ENCODE results near the gene CNTNAP2.
"Not testable (repeated sequence)": the region's sequence is repeated elsewhere in the genome, so short reads cannot be mapped to it uniquely, and the experiment has no call there.

The CNTNAP2 gene

DNA sequence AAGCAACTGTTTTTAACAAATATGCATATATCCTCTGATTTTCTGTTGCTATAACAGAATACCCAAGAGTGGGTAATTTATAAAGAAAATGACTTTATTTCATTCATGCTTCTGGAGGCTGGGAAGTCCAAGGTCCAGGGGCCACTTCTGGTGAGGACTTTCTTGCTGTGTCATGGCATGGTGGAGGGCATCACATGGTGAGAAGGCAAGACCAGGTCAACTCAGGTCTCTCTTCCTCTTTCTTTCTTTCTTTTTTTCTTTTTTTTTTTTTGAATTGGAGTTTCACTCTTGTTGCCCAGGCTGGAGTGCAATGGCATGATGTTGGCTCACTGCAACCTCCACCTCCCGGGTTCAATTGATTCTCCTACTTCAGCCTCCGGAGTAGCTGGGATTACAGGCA, 2170.9 kb downstream of the CNTNAP2 start:
- no peak for TF ChIP-seq CTCF (IDR thresholded peaks at IDR 0.05; ENCODE audit: low read depth, low read length)
- no peak overlapping the region for H3K4me3 ChIP-seq (ENCODE audit: low read depth, low read length)

- no peak overlapping the region for H3K4me3 ChIP-seq (ENCODE audit: low read depth, low read length)
- TF ChIP-seq CTCF (IDR thresholded peaks at IDR 0.05; ENCODE audit: low read depth, low read length): no peak
These were observed 2172.1 kb downstream of the CNTNAP2 start for GRCh38 chr7:148288592-148289151.

DNA sequence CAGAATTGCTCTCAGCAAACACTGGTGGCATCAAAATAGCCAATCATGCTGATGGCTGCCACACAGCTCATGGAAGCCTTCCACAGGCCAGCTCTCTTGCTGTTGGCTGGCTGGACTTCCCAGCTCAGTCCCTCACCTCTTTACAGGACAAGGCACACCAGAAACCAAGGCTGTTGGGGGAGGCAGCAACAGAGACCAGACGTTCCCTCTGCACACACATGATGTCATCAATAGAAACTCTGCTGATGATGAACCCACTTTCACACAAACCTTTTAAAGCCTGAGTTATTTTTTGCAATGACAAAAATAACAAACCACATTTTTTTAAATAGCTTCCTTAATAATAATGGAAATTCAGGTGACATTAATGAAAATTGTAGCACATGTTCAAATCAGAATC, 2173.0 kb downstream of the CNTNAP2 start:
- TF ChIP-seq CTCF (IDR thresholded peaks at IDR 0.05; ENCODE audit: low read depth, low read length): no peak
- H3K4me3 ChIP-seq (ENCODE audit: low read depth, low read length): no peak overlapping the region

- H3K4me3 ChIP-seq (ENCODE audit: low read depth, low read length): no peak overlapping the region
- no peak for TF ChIP-seq CTCF (IDR thresholded peaks at IDR 0.05; ENCODE audit: low read depth, low read length)
These were observed 2173.9 kb downstream of the CNTNAP2 start for GRCh38 chr7:148290538-148290937.

GRCh38 chr7:148291799-148292198, 2175.2 kb downstream of the CNTNAP2 start:
- no peak overlapping the region for H3K4me3 ChIP-seq (ENCODE audit: low read depth, low read length)
- TF ChIP-seq CTCF (IDR thresholded peaks at IDR 0.05; ENCODE audit: low read depth, low read length): no peak

DNA sequence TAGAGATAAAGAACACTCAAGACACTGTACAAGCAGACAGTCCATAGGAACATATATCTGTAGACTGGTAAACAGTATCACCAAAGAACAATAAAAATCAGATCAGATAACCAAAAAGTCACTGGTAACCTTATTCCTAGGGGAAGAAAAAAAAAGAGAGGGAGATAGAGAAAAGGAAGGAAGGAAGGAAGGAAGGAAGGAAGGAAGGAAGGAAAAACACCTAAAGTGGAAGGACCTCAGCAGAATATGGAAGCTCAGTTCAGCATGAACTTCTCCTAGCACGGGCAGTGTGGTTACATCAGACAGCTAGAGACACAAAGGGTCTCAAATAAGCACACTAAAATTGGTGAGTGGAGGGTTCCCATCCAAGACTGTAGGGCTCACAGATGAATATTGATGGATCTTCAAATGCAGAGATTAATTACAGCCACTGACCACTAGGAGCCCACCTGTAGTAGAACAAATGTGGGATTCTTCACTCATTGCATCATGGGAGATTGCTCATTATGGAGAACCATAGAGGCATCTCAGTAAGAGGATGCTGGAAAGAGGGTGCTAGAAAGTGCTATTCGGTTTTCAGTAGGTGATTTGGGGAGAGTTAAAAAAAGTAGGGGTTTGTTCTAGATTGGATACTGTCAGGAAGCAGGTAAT, 2180.5 kb downstream of the CNTNAP2 start:
- TF ChIP-seq CTCF (IDR thresholded peaks at IDR 0.05; ENCODE audit: low read depth, low read length): no peak

DNA sequence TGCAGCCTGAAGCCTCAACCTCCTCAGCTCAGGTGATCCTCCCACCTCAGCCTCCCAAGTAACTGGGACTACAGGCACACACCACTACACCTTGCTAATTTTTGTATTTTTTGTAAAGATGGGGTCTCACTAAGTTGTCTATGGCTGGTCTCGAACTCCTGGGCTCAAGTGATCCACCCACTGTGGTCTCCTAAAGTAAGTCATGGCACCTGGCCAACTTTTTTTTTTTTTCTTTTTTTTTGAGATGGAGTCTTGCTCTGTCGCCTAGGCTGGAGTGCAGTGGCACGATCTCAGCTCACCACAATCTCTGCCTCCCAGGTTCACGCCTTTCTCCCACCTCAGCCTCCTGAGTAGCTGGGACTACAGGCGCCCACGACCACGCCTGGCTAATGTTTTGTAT, 2182.2 kb downstream of the CNTNAP2 start:
- H3K4me3 ChIP-seq (ENCODE audit: low read depth, low read length): not testable (repeated sequence)

More for the DNA sequence above, 2180.5 kb downstream of the CNTNAP2 start:
- no peak overlapping the region for H3K4me3 ChIP-seq (ENCODE audit: low read depth, low read length)

All from WI38 (cell line).